T-helper 17 cell (primary cell): ENCODE measurements around the gene NECAP2. TPM values are rescaled to one million over a fixed set of nuclear protein-coding genes. Genes with fewer than 3 reads are reported as not detected.
A peak's percentile ranks its signal among the peaks of the same experiment; 100 is the strongest.

Experiments used
- ATAC-seq: fragments of 150-1000 bp; cut with Tn5 transposase; 2 replicates; pipeline ENCODE4 v1.10.0; 2021; ENCODE audit warnings: mild to moderate bottlenecking, moderate library complexity
- DNase-seq, 3 donors: peaks; one replicate each; pipeline versions ENCODE4 v3.0.0 to v3.0.0-alpha.2; 2020 to 2021
- H3K9me3 ChIP-seq: one replicate; pipeline ENCODE4 v1.7.0; 2013; ENCODE audit warnings: low read length, mild to moderate bottlenecking; ENCODE audit not compliant: control insufficient read depth, poor library complexity, severe bottlenecking
- H3K27ac Mint-ChIP-seq: one replicate; pipeline ENCODE4 v1.8.0; 2022; ENCODE audit warnings: mild to moderate bottlenecking, moderate library complexity, mixed read lengths
- H3K27me3 Mint-ChIP-seq: one replicate; pipeline ENCODE4 v1.8.0; 2022; ENCODE audit warnings: mixed read lengths
- H3K36me3 Mint-ChIP-seq: one replicate; pipeline ENCODE4 v1.8.0; 2022; ENCODE audit warnings: low read depth, mixed read lengths
- H3K4me1 Mint-ChIP-seq: one replicate; pipeline ENCODE4 v1.8.0; 2022; ENCODE audit warnings: mild to moderate bottlenecking, mixed read lengths
- H3K4me3 Mint-ChIP-seq: one replicate; pipeline ENCODE4 v1.8.0; 2022; ENCODE audit warnings: mild to moderate bottlenecking, moderate library complexity, mixed read lengths
- total RNA-seq, 4 donors: library from RNA in 2 of 4; stranded (reverse) in 2 of 4; gene quantifications; one replicate each; pipeline ENCODE4 v1.2.3 and lab custom pipeline; 2022 to 2026

The NECAP2 gene
- total RNA-seq, 2 donors from 2014 or later, result 107 to 108 TPM

DNA sequence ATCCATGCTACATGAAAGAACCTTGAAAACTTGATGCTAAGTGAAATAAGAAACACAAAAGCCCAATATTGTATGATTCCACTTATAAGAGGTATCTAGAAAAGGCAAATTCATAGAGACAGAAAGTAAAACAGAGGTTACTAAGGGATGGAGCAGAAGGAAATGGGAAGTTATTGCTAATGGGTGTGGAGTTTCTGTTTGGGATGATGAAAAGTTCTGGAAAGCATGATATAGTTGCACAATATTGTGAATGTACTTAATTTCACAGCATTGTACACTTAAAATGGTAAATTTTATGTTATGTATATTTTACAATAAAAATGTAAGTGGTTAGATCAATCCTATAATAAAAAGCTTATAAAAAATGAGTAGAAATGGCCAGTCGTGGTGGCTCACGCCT is 1.6 kb upstream of the NECAP2 start:
- no peaks in the 10 kb centered on the region for H3K36me3 Mint-ChIP-seq
- DNase-seq (no peak), ATAC-seq (no peak)
- peak overlapping the region; percentile 96 for H3K27ac Mint-ChIP-seq
- peaks cover 20% of the 10 kb centered on the region for H3K4me1 Mint-ChIP-seq
- no peaks in the 10 kb centered on the region for H3K9me3 ChIP-seq
- no peak overlapping the region for H3K4me3 Mint-ChIP-seq
- H3K27me3 Mint-ChIP-seq, result no peaks in the 10 kb centered on the region

DNA sequence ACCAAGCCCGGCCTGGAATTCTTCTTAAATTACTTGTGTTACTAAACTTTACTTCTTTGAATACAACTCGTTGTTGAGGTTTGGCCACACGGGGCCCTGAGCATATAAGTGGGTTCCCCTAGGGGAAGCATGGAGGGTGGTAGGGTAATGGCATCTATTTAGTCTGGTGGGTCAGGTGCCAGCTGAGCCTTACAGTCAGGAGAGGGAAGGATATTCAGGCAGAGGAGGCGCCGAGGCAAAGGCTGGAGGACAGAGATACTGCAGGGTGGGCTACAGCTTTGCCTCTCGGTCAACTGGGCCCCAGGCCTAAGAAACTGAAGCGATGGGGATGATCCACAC is 424 bp upstream of the NECAP2 start:
- H3K9me3 ChIP-seq, result no peaks in the 10 kb centered on the region
- no peaks in the 10 kb centered on the region for H3K36me3 Mint-ChIP-seq
- no peaks in the 10 kb centered on the region for H3K27me3 Mint-ChIP-seq
- ATAC-seq, result peak; percentile 1
- peak overlapping the region; percentile 94 for H3K4me3 Mint-ChIP-seq
- DNase-seq, result no peak
- peaks cover 23% of the 10 kb centered on the region for H3K4me1 Mint-ChIP-seq
- peak overlapping the region; percentile 96 for H3K27ac Mint-ChIP-seq

DNA sequence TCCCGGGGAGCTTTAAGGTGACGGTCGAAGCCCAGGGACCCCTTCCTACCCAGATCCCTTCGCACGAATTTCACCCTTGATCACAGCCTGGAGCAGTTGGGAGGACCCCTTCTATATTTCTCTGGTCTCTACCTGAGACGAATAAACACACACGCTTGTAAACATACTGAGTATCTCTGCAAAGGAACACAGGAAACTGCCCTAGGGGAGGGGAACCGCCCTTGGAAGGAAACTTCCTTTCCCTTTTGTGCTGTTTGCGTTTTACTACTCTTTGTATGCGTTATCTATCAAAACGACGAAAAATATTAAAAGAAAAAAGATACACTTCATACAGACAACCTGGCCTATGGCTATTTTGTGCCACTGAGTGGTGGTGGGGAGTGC is 750 bp downstream of the NECAP2 start:
- H3K27me3 Mint-ChIP-seq, result no peaks in the 10 kb centered on the region
- no peaks in the 10 kb centered on the region for H3K36me3 Mint-ChIP-seq
- H3K9me3 ChIP-seq, result no peaks in the 10 kb centered on the region
- DNase-seq, result no peak
- peaks cover 23% of the 10 kb centered on the region for H3K4me1 Mint-ChIP-seq
- ATAC-seq, result peak; percentile 45
- peak overlapping the region; percentile 94 for H3K4me3 Mint-ChIP-seq
- H3K27ac Mint-ChIP-seq, result peak overlapping the region; percentile 96

GRCh38 chr1:16442265-16442664 is 1.7 kb downstream of the NECAP2 start:
- Mint-ChIP-seq H3K36me3 (no peaks in the 10 kb centered on the region), H3K4me3 (peak overlapping the region; percentile 94), H3K27me3 (no peaks in the 10 kb centered on the region), H3K27ac (peak overlapping the region; percentile 96), H3K4me1 (peaks cover 23% of the 10 kb centered on the region)
- DNase-seq (no peak), ATAC-seq (no peak)
- H3K9me3 ChIP-seq, result no peaks in the 10 kb centered on the region

DNA sequence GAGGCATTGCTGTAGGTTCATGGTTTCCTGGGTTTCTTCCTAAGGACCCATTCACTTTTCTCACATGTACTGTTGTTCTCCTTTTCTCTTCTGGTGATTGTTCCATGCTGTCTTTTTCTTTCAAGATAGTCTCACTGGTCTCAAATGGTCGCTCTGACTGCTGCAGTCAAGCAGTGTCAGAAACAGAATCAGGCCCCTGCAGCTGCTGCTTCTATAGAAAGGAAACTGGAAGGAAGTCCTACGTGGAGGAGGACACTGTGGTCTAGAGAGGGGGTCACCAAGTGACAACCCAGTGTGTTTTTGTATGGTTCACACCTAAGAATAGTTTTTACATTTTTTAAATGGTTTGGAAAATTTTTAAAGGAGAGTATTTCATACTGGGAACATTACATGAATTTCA is 2.4 kb downstream of the NECAP2 start:
- Mint-ChIP-seq H3K4me3 (peak overlapping the region; percentile 63), H3K36me3 (no peaks in the 10 kb centered on the region), H3K27ac (peak overlapping the region; percentile 96), H3K27me3 (no peaks in the 10 kb centered on the region), H3K4me1 (peaks cover 21% of the 10 kb centered on the region)
- ATAC-seq (no peak), DNase-seq (no peak)
- H3K9me3 ChIP-seq, result no peaks in the 10 kb centered on the region

DNA sequence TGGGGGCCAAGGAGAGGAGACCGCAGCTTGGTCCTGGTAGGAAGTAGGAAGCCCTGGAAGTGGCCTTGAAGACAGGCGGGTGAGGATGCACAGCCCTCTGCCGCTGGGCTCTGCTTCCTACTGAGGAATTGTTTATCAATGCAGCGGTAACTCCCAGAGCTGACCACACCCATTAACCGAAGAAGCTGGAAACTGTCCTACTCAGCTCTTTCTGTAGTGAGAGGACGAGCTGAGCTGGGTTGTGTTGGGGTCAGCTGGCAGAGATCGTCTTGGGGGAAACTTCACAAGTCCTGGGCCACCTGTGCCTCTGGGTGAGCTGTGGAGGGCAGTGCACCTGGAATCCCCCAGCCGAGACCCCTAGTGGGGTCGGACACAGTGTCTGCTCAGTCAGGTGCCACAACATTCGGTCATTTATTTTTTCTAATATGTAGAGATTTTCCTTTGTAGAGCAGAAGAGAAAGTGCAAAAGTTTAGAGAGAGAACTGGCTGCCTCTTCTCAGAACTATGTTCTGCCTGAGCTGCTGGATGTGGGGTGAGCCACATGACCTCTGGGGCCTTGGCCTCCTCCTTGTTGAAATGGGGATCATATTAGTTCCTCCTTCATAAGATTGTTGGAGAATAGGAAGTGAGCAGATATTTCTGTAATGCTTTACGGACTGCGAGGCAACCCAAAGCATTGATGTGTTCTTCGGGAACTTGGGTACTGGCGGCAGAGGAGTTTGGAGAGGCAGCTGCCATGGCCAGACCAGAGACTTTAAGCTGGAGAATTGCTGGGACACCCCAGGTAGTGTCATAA is 3.6 kb downstream of the NECAP2 start:
- Mint-ChIP-seq H3K27ac (peak overlapping the region; percentile 86), H3K4me1 (peaks cover 27% of the 10 kb centered on the region), H3K36me3 (no peaks in the 10 kb centered on the region), H3K4me3 (no peak overlapping the region), H3K27me3 (no peaks in the 10 kb centered on the region)
- no peaks in the 10 kb centered on the region for H3K9me3 ChIP-seq
- ATAC-seq (no peak), DNase-seq (no peak)

GRCh38 chr1:16445052-16445451 is 4.5 kb downstream of the NECAP2 start:
- H3K27ac Mint-ChIP-seq, result peak overlapping the region; percentile 86
- no peaks in the 10 kb centered on the region for H3K27me3 Mint-ChIP-seq
- peaks cover 3% of the 10 kb centered on the region for H3K36me3 Mint-ChIP-seq
- peaks cover 30% of the 10 kb centered on the region for H3K4me1 Mint-ChIP-seq
- H3K9me3 ChIP-seq, result no peaks in the 10 kb centered on the region
- DNase-seq, result no peak
- H3K4me3 Mint-ChIP-seq, result no peak overlapping the region
- ATAC-seq, result no peak

DNA sequence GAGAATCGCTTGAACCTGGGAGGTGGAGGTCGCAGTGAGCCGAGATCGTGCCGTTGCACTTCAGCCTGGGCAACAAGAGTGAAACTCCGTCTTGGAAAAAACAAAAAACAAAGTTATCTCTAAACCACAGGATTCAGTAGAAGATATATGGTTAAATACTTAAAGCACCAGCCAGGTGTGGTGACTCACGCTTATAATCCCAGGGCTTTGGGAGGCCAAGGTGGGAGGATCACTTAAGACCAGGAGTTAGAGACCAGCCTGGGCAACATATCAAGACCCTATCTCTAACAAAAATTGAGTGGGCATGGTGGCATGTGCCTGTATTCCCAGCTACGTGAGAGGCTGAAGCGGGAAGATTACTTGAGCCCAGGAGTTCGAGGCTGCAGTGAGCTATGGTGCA is 5.6 kb downstream of the NECAP2 start:
- no peak for DNase-seq
- Mint-ChIP-seq H3K27ac (no peak overlapping the region), H3K4me3 (no peak overlapping the region), H3K27me3 (no peaks in the 10 kb centered on the region), H3K36me3 (peaks cover 3% of the 10 kb centered on the region), H3K4me1 (peaks cover 29% of the 10 kb centered on the region)
- H3K9me3 ChIP-seq, result no peaks in the 10 kb centered on the region
- no peak for ATAC-seq

- peaks cover 33% of the 10 kb centered on the region for H3K4me1 Mint-ChIP-seq
- no peak overlapping the region for H3K4me3 Mint-ChIP-seq
- peak overlapping the region; percentile 81 for H3K27ac Mint-ChIP-seq
- no peaks in the 10 kb centered on the region for H3K27me3 Mint-ChIP-seq
- no peaks in the 10 kb centered on the region for H3K9me3 ChIP-seq
- no peak for ATAC-seq
- peaks cover 7% of the 10 kb centered on the region for H3K36me3 Mint-ChIP-seq
- no peak for DNase-seq
These were observed 7.1 kb downstream of the NECAP2 start for GRCh38 chr1:16447641-16448040.

- Mint-ChIP-seq H3K36me3 (peaks cover 7% of the 10 kb centered on the region), H3K27me3 (no peaks in the 10 kb centered on the region), H3K4me1 (peaks cover 26% of the 10 kb centered on the region), H3K27ac (peak overlapping the region; percentile 71), H3K4me3 (no peak overlapping the region)
- H3K9me3 ChIP-seq, result no peaks in the 10 kb centered on the region
- ATAC-seq (no peak), DNase-seq (no peak)
These were observed 8.5 kb downstream of the NECAP2 start for GRCh38 chr1:16449065-16449464.

GRCh38 chr1:16449666-16450065 is 9.1 kb downstream of the NECAP2 start:
- peak overlapping the region; percentile 71 for H3K27ac Mint-ChIP-seq
- no peaks in the 10 kb centered on the region for H3K27me3 Mint-ChIP-seq
- H3K36me3 Mint-ChIP-seq, result peaks cover 7% of the 10 kb centered on the region
- H3K4me3 Mint-ChIP-seq, result no peak overlapping the region
- DNase-seq, result no peak
- ATAC-seq, result no peak
- peaks cover 23% of the 10 kb centered on the region for H3K4me1 Mint-ChIP-seq
- no peaks in the 10 kb centered on the region for H3K9me3 ChIP-seq

GRCh38 chr1:16450863-16451481 is 10.4 kb downstream of the NECAP2 start:
- Mint-ChIP-seq H3K27ac (no peak overlapping the region), H3K27me3 (no peaks in the 10 kb centered on the region), H3K4me1 (peaks cover 23% of the 10 kb centered on the region), H3K4me3 (no peak overlapping the region), H3K36me3 (peaks cover 7% of the 10 kb centered on the region)
- DNase-seq (no peak), ATAC-seq (no peak)
- no peaks in the 10 kb centered on the region for H3K9me3 ChIP-seq

GRCh38 chr1:16451841-16452528 is 11.5 kb downstream of the NECAP2 start:
- Mint-ChIP-seq H3K4me1 (peaks cover 23% of the 10 kb centered on the region), H3K36me3 (peaks cover 7% of the 10 kb centered on the region), H3K4me3 (no peak overlapping the region), H3K27me3 (no peaks in the 10 kb centered on the region), H3K27ac (peak overlapping the region; percentile 62)
- H3K9me3 ChIP-seq, result no peaks in the 10 kb centered on the region
- DNase-seq (no peak), ATAC-seq (no peak)
